ENCODE data around the gene VAC14. TPM values are rescaled to one million over a fixed set of nuclear protein-coding genes. Genes with fewer than 3 reads are reported as not detected.
"Not testable (repeated sequence)": the region's sequence is repeated elsewhere in the genome, so short reads cannot be mapped to it uniquely, and the experiment has no call there.

VAC14 gene
- total RNA-seq, 1 donor from 2014 or later, result 36.3 TPM

GRCh38 chr16:70651524-70651923 is 149.4 kb downstream of the VAC14 start:
- Mint-ChIP-seq H3K27ac (no peak overlapping the region), H3K9me3 (no peaks in the 10 kb centered on the region), H3K4me3 (no peak overlapping the region), H3K27me3 (no peaks in the 10 kb centered on the region), H3K36me3 (ENCODE audit: low read depth) (no peaks in the 10 kb centered on the region), H3K4me1 (peaks cover 6% of the 10 kb centered on the region)
- intact Hi-C loops (cut with micrococcal nuclease), result loop anchor here (5.0 to 10.0 kb wide), 3 partner anchors 74 to 269 kb away; no protein-coding TSS in a partner anchor
- no peak for DNase-seq

- H3K9me3 Mint-ChIP-seq, result no peaks in the 10 kb centered on the region
- H3K4me3 Mint-ChIP-seq, result no peak overlapping the region
- H3K4me1 Mint-ChIP-seq, result peaks cover 6% of the 10 kb centered on the region
- no peaks in the 10 kb centered on the region for H3K27me3 Mint-ChIP-seq
- no peaks in the 10 kb centered on the region for H3K36me3 Mint-ChIP-seq (ENCODE audit: low read depth)
- no peak overlapping the region for H3K27ac Mint-ChIP-seq
- intact Hi-C loops (cut with micrococcal nuclease), result loop anchor here (5.0 to 10.0 kb wide), 3 partner anchors 73 to 268 kb away; no protein-coding TSS in a partner anchor
- no peak for DNase-seq
Measured at GRCh38 chr16:70650216-70650615, 150.7 kb downstream of the VAC14 start.

DNA sequence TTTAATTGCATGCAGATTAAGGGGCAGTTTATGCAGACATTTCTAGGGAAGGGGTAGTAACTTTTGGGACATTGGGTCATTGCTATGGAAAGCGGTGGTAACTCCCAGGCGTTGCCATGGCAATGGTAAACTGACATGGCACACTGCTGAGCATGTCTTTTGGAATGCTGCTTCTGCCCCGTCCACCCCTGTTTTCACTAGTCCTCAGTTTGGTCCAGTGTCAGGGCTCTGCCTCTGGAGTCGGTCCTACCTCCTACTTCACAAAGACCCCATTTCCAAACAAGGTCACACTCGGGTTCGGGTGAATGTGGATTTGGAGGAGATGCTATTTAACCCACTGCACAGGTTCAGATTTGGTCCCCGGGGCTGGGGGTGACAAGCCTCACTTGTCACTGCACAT is 151.7 kb downstream of the VAC14 start:
- Mint-ChIP-seq H3K36me3 (ENCODE audit: low read depth) (no peaks in the 10 kb centered on the region), H3K27me3 (no peaks in the 10 kb centered on the region), H3K4me1 (peaks cover 5% of the 10 kb centered on the region), H3K4me3 (no peak overlapping the region), H3K9me3 (no peaks in the 10 kb centered on the region), H3K27ac (no peak overlapping the region)
- DNase-seq, result no peak
- intact Hi-C loops (cut with micrococcal nuclease), result no loop called here

GRCh38 chr16:70648606-70649005 is 152.4 kb downstream of the VAC14 start:
- Mint-ChIP-seq H3K27me3 (peaks cover 1% of the 10 kb centered on the region), H3K36me3 (ENCODE audit: low read depth) (no peaks in the 10 kb centered on the region), H3K4me3 (no peak overlapping the region), H3K9me3 (no peaks in the 10 kb centered on the region), H3K27ac (no peak overlapping the region), H3K4me1 (peaks cover under 1% of the 10 kb centered on the region)
- DNase-seq, result no peak
- intact Hi-C loops (cut with micrococcal nuclease), result no loop called here

- Mint-ChIP-seq H3K4me1 (no peaks in the 10 kb centered on the region), H3K4me3 (no peak overlapping the region), H3K9me3 (no peaks in the 10 kb centered on the region), H3K36me3 (ENCODE audit: low read depth) (no peaks in the 10 kb centered on the region), H3K27me3 (peaks cover 1% of the 10 kb centered on the region), H3K27ac (no peak overlapping the region)
- DNase-seq, result no peak
- intact Hi-C loops (cut with micrococcal nuclease), result no loop called here
Measured at GRCh38 chr16:70647441-70648359, 153.3 kb downstream of the VAC14 start.

- Mint-ChIP-seq H3K4me3 (no peak within 1 kb of the TSS), H3K36me3 (ENCODE audit: low read depth) (no peaks in the 10 kb centered on the region), H3K27ac (no peak within 1 kb of the TSS), H3K4me1 (no peaks in the 10 kb centered on the region), H3K27me3 (peaks cover 5% of the 10 kb centered on the region), H3K9me3 (no peaks in the 10 kb centered on the region)
- intact Hi-C loops (cut with micrococcal nuclease), result no loop called here
- DNase-seq, result no peak
Measured at GRCh38 chr16:70646260-70647241, 154.4 kb downstream of the VAC14 start, which contains the start of gene IL34. TSS of gene IL34 (plus strand) at chr16:70646559. CDS start at chr16:70646948, 389 bp downstream.

DNA sequence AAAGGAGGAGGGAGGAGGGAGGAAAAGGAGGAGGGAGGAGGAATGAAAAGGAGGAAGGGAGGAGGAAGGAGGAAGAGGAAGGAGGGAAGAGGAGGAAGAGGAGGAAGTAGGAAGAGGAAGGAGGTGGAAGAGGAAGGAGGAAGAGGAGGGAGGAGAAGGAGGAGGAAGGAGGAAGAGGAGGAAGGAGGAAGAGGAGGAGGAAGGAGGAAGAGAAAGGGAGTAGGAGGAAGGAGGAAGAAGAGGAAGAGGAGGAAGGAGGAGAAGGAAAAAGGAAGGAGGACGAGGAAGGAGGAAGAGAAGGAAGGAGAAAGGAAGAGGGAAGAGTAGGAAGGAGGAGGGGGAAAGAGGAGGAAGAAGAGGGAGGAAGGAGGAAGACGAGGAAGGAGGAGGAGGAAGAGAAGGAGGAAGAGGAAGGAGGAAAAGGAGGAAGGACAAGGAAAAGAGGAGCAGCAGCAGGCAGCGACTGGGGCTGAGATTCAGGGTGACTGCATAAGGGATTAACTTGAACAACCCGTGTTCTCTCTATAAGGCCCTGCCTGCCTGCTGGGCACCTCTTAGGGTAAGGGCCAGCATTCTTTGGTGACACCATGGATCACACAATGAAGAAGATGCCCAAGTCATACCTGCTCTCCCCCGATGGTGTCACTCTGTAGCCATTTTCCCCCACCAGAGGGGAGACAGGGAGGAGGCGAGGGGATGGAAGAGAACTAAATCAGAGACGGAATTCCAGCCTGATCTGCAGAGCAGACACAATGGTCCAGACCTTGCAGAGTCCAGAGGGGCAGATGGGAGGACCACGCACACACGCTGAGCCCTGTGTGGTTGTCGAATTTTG is 156.0 kb downstream of the VAC14 start:
- intact Hi-C loops (cut with micrococcal nuclease), result no loop called here
- Mint-ChIP-seq H3K27me3 (peaks cover 9% of the 10 kb centered on the region), H3K36me3 (ENCODE audit: low read depth) (no peaks in the 10 kb centered on the region), H3K9me3 (no peaks in the 10 kb centered on the region), H3K27ac (no peak overlapping the region), H3K4me3 (no peak overlapping the region), H3K4me1 (no peaks in the 10 kb centered on the region)
- no peak for DNase-seq

DNA sequence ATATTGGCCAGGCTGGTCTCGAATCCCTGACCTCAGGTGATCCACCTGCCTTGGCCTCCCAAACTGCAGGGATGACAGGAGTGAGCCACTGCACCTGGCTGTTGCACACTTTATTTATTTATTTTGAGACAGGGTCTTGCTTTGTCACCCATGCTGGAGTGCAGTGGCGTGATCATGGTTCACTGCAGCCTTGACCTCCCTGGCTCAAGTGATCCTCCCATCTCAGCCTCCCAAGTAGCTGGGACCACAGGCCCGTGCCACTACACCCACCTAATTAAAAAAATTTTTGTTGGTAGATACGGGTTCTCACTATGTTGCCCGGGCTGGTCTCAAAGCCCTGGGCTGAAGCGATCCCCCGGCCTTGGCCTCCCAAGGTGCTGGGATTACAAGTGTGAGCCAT is 157.7 kb downstream of the VAC14 start:
- DNase-seq; H3K9me3 Mint-ChIP-seq; H3K27ac Mint-ChIP-seq; H3K36me3 Mint-ChIP-seq (ENCODE audit: low read depth); H3K4me3 Mint-ChIP-seq; intact Hi-C loops (cut with micrococcal nuclease); H3K27me3 Mint-ChIP-seq; H3K4me1 Mint-ChIP-seq: not testable (repeated sequence)

DNA sequence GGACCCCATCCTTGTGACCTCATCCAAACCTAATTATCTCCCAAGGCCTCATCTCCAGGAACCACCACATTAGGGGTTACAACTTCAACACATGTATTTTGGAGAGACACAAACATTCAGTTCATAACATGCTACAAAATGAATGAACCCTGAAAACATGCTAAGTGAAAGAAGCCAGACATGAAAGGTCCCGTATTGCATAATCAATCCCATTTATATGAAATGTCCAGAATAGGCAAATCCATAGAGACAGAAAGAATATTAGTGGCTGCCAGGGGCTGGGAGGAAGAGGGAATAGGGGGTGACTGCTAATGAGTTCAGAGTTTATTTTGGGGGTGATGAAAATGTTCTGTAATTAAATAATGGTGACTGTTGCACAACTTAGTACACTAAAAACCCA is 158.3 kb downstream of the VAC14 start:
- no peaks in the 10 kb centered on the region for H3K36me3 Mint-ChIP-seq (ENCODE audit: low read depth)
- H3K9me3 Mint-ChIP-seq, result no peaks in the 10 kb centered on the region
- intact Hi-C loops (cut with micrococcal nuclease), result no loop called here
- peaks cover 9% of the 10 kb centered on the region for H3K27me3 Mint-ChIP-seq
- no peaks in the 10 kb centered on the region for H3K4me1 Mint-ChIP-seq
- H3K4me3 Mint-ChIP-seq, result no peak overlapping the region
- DNase-seq, result no peak
- no peak overlapping the region for H3K27ac Mint-ChIP-seq

DNA sequence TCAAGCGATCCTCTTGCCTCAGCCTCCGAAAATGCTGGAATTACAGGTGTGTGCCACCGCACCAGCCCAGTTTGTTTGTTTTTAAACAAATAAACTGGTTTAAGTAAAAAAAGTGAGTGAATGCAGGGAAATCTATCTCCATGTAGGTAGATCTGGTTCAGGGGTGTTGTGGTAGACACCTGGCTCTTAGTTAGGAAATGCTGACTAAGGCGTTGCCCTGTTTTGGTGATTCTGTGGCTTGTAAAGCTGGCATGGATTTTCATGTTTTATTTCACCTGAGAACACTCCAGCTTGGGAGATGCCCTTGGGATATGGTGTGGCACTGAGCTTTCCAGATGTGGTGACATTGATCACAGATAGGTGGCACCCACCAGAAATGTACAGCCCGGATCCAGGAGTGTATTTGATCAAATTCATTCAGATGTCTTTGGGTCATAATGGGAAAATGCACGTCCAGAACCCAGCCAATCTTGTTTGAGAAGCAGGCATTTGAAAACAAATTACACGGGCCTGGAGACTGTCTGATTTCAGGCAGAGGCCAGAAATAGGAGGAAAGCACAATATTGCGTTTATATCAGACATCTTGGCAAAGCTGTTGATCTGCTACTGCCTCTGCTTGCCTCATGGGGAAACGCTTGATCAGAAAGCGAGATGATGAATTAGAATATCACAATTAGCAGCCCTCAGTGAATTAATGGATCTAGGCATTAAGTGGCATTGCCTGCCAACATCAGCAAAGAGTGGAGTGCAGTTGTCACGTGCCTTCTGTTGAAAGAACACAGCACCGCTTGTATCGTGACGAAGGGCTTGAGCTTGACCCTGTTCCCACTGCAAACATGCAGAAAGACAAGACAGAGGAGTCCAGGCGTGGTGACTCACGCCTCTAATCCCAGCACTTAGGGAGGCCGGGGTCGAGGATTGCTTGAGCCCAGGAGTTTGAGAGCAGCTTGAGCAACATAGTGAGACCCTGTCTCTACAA is 161.9 kb downstream of the VAC14 start:
- DNase-seq, result no peak
- Mint-ChIP-seq H3K27me3 (peaks cover 8% of the 10 kb centered on the region), H3K27ac (no peak overlapping the region), H3K36me3 (ENCODE audit: low read depth) (no peaks in the 10 kb centered on the region), H3K4me1 (no peaks in the 10 kb centered on the region), H3K9me3 (no peaks in the 10 kb centered on the region), H3K4me3 (no peak overlapping the region)
- intact Hi-C loops (cut with micrococcal nuclease), result no loop called here
